Measurements from ENCODE around the gene APBA2.

APBA2 gene

GRCh38 chr15:28915041-28915810 is 29.5 kb downstream of the APBA2 start:
- no peak for DNase-seq (ENCODE audit: low spot score)

- no peak for DNase-seq (ENCODE audit: low spot score)
These were observed 30.2 kb downstream of the APBA2 start for GRCh38 chr15:28915935-28916334.

- no peak for DNase-seq (ENCODE audit: low spot score)
These were observed 32.0 kb downstream of the APBA2 start for GRCh38 chr15:28917791-28918140.

- DNase-seq (ENCODE audit: low spot score) = no peak
These were observed 32.6 kb downstream of the APBA2 start for GRCh38 chr15:28918141-28918983.

GRCh38 chr15:28919201-28919635 is 33.4 kb downstream of the APBA2 start:
- no peak for DNase-seq (ENCODE audit: low spot score)

- DNase-seq (ENCODE audit: low spot score) = no peak
These were observed 34.2 kb downstream of the APBA2 start for GRCh38 chr15:28919679-28920655.

GRCh38 chr15:28920781-28921331 is 35.1 kb downstream of the APBA2 start:
- DNase-seq (ENCODE audit: low spot score) = no peak

GRCh38 chr15:28921336-28921735 is 35.6 kb downstream of the APBA2 start:
- no peak for DNase-seq (ENCODE audit: low spot score)

GRCh38 chr15:28921919-28922706 is 36.3 kb downstream of the APBA2 start:
- DNase-seq (ENCODE audit: low spot score) = no peak

GRCh38 chr15:28922707-28923012 is 36.9 kb downstream of the APBA2 start:
- no peak for DNase-seq (ENCODE audit: low spot score)

- no peak for DNase-seq (ENCODE audit: low spot score)
These were observed 38.0 kb downstream of the APBA2 start for GRCh38 chr15:28923726-28924280.

GRCh38 chr15:28927043-28927442 is 41.3 kb downstream of the APBA2 start:
- no peak for DNase-seq (ENCODE audit: low spot score)

- DNase-seq (ENCODE audit: low spot score) = no peak
These were observed 43.4 kb downstream of the APBA2 start for GRCh38 chr15:28929200-28929599.

- no peak for DNase-seq (ENCODE audit: low spot score)
These were observed 44.2 kb downstream of the APBA2 start for GRCh38 chr15:28930011-28930410.

GRCh38 chr15:28930476-28931291 is 44.9 kb downstream of the APBA2 start:
- DNase-seq (ENCODE audit: low spot score) = no peak

- no peak for DNase-seq (ENCODE audit: low spot score)
These were observed 46.1 kb downstream of the APBA2 start for GRCh38 chr15:28931828-28932227.

- no peak for DNase-seq (ENCODE audit: low spot score)
These were observed 46.6 kb downstream of the APBA2 start for GRCh38 chr15:28932361-28932760.

- DNase-seq (ENCODE audit: low spot score) = no peak
These were observed 48.1 kb downstream of the APBA2 start for GRCh38 chr15:28933710-28934445.

GRCh38 chr15:28934645-28935044 is 48.9 kb downstream of the APBA2 start:
- no peak for DNase-seq (ENCODE audit: low spot score)

Data from SW480 (cell line).